MCF 10A (cell line): Measurements from ENCODE around the gene OR11A1. TPM values are rescaled to one million over a fixed set of nuclear protein-coding genes. Genes with fewer than 3 reads are reported as not detected.

Experiments
- BruUV-seq: library from RNA; stranded (reverse); fragments of 400-500 nt; replicated peaks from 2 replicates; lab custom pipeline; 2021; lab: Mats Ljungman, UMichigan
- CTCF ChIA-PET: fragments of 300-600 bp; sonication (Branson Sonifier 250); formaldehyde crosslinking; extraction: SDS; loops from one replicate; lab custom pipeline; 2021; ENCODE audit warnings: antibody characterized with exemption, inconsistent platforms; lab: Yijun Ruan, JAX
- POLR2A ChIA-PET: fragments of 300-600, 350-650 bp; sonication (Branson Sonifier 250); formaldehyde crosslinking; extraction: SDS; loops from one replicate; lab custom pipeline; 2020; ENCODE audit warnings: antibody characterized with exemption, inconsistent platforms; lab: Yijun Ruan, JAX
- DNase-seq: peaks from one replicate; pipeline ENCODE4 v3.0.0-alpha.2; 2018; ENCODE audit not compliant: unreplicated experiment
- H3K27ac Mint-ChIP-seq: one replicate; pipeline ENCODE4 v1.8.0; 2022; ENCODE audit warnings: mild to moderate bottlenecking, low read depth, mixed read lengths; ENCODE audit not compliant: unreplicated experiment
- H3K27me3 Mint-ChIP-seq: one replicate; pipeline ENCODE4 v1.8.0; 2022; ENCODE audit warnings: mixed read lengths; ENCODE audit not compliant: insufficient read depth, unreplicated experiment
- H3K36me3 Mint-ChIP-seq: one replicate; pipeline ENCODE4 v1.8.0; 2022; ENCODE audit warnings: mild to moderate bottlenecking, moderate library complexity, mixed read lengths; ENCODE audit not compliant: insufficient read depth, unreplicated experiment
- H3K4me1 Mint-ChIP-seq: one replicate; pipeline ENCODE4 v1.8.0; 2022; ENCODE audit warnings: mixed read lengths; ENCODE audit not compliant: insufficient read depth, unreplicated experiment
- H3K4me3 Mint-ChIP-seq: one replicate; pipeline ENCODE4 v1.8.0; 2022; ENCODE audit warnings: mild to moderate bottlenecking, moderate library complexity, mixed read lengths; ENCODE audit not compliant: unreplicated experiment
- H3K9me3 Mint-ChIP-seq: one replicate; pipeline ENCODE4 v1.8.0; 2022; ENCODE audit warnings: mixed read lengths; ENCODE audit not compliant: unreplicated experiment
- CTCF ChIP-seq: fragments of 200-600 bp; IDR thresholded peaks from one replicate; pipeline ENCODE4 v1.8.0; 2022; ENCODE audit warnings: antibody characterized with exemption, mild to moderate bottlenecking; ENCODE audit not compliant: unreplicated experiment
- intact Hi-C: fragments of 100-400 bp; cut with micrococcal nuclease; formaldehyde crosslinking; loops from 2 replicates; pipeline ENCODE4 v1.14.1; 2022
- total RNA-seq: library from RNA; stranded (reverse); gene quantifications from 2 replicates; pipeline ENCODE4 v1.2.3, GENCODE V29; 2022

The OR11A1 gene
- total RNA-seq, 1 experiment from 2014 or later, result not detected

DNA sequence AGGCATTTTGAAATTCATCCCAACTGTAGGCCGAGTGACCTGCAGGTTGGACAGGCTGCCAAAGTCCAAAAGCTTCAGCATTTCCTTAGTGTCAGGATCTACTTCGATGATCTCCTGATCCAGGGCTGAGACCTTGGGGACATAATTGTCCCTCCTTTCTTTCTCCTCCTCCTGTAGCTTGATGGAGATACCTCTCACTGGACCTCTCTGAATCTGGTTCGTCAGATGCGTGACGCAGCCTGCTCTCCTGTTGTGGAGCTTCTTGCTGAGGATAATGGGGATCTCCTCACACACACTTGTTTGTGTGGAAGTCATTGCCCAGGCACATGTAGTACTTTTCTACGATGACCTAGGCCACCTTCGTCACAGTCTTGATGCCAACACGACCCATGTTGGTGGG, 32.4 kb upstream of the OR11A1 start:
- DNase-seq, result no peak
- Mint-ChIP-seq H3K9me3 (no peaks in the 10 kb centered on the region), H3K27me3 (peaks cover 24% of the 10 kb centered on the region), H3K27ac (no peak overlapping the region), H3K4me1 (peaks cover 4% of the 10 kb centered on the region), H3K36me3 (no peaks in the 10 kb centered on the region), H3K4me3 (no peak overlapping the region)
- ChIA-PET POLR2A (no interaction called here), CTCF (no interaction called here)
- no peak for TF ChIP-seq CTCF
- BruUV-seq, result no TSS peak
- intact Hi-C loops, result no loop called here

- ChIA-PET POLR2A (no interaction called here), CTCF (no interaction called here)
- H3K27me3 Mint-ChIP-seq, result peaks cover 20% of the 10 kb centered on the region
- H3K4me1 Mint-ChIP-seq, result peaks cover 4% of the 10 kb centered on the region
- no peaks in the 10 kb centered on the region for H3K9me3 Mint-ChIP-seq
- intact Hi-C loops, result no loop called here
- no peaks in the 10 kb centered on the region for H3K36me3 Mint-ChIP-seq
- no peak overlapping the region for H3K27ac Mint-ChIP-seq
- no TSS peak for BruUV-seq
- TF ChIP-seq CTCF, result no peak
- no peak overlapping the region for H3K4me3 Mint-ChIP-seq
- no peak for DNase-seq
These were observed 32.0 kb upstream of the OR11A1 start for GRCh38 chr6:29488874-29489273.

DNA sequence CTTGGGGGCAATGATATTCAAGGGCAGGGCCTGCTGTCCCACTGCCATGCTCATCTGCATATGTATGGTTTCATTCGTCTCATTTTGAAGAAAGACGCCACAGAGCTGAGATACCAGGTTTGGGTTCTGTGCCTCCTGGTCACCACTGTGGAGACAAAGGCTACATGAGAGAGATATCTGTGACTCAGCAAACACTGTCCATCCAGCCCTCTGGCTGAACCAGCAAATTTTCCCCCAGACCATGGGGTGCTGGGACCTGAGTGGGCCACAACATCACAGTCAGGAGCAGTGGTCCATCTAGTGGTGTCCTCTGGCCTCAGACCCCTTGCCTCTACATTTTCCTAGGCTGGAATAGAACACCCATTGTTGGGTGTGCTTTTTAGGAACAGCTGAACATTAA, 30.8 kb upstream of the OR11A1 start, which contains the start of gene MAS1L:
Gene MAS1L (minus strand): TSS at position 297 of the 400 bp plus-strand sequence. CDS start 54 bp downstream, at position 243.
- no peak within 1 kb of the TSS for H3K4me3 Mint-ChIP-seq
- no peak for TF ChIP-seq CTCF
- BruUV-seq, result no TSS peak
- no peaks in the 10 kb centered on the region for H3K9me3 Mint-ChIP-seq
- DNase-seq, result no peak
- H3K27ac Mint-ChIP-seq, result no peak within 1 kb of the TSS
- POLR2A ChIA-PET, result no interaction called here
- peaks cover 4% of the 10 kb centered on the region for H3K4me1 Mint-ChIP-seq
- peaks cover 13% of the 10 kb centered on the region for H3K27me3 Mint-ChIP-seq
- CTCF ChIA-PET, result no interaction called here
- intact Hi-C loops, result no loop called here
- H3K36me3 Mint-ChIP-seq, result no peaks in the 10 kb centered on the region

- Mint-ChIP-seq H3K4me3 (no peak overlapping the region), H3K27ac (no peak overlapping the region), H3K36me3 (no peaks in the 10 kb centered on the region), H3K9me3 (no peaks in the 10 kb centered on the region), H3K4me1 (peaks cover 4% of the 10 kb centered on the region), H3K27me3 (peaks cover 13% of the 10 kb centered on the region)
- TF ChIP-seq CTCF, result no peak
- intact Hi-C loops, result no loop called here
- DNase-seq, result no peak
- BruUV-seq, result no TSS peak
- CTCF ChIA-PET, result no interaction called here
- POLR2A ChIA-PET, result no interaction called here
These were observed 30.3 kb upstream of the OR11A1 start for GRCh38 chr6:29487131-29487530.
